Measurements from ENCODE around the gene TSEN2.

Gene TSEN2

GRCh38 chr3:12557473-12558100 is 73.3 kb downstream of the TSEN2 start:
- no peak for DNase-seq

- no peak for DNase-seq
Observed at GRCh38 chr3:12558706-12559105, 74.4 kb downstream of the TSEN2 start.

GRCh38 chr3:12559520-12559919 is 75.2 kb downstream of the TSEN2 start:
- DNase-seq, result no peak

GRCh38 chr3:12560505-12561190 is 76.4 kb downstream of the TSEN2 start:
- peak; percentile 12 for DNase-seq

- DNase-seq, result no peak
Observed at GRCh38 chr3:12561397-12561796, 77.1 kb downstream of the TSEN2 start.

- no peak for DNase-seq
Observed at GRCh38 chr3:12562451-12562850, 78.2 kb downstream of the TSEN2 start.

GRCh38 chr3:12566976-12567375 is 82.7 kb downstream of the TSEN2 start:
- no peak for DNase-seq

GRCh38 chr3:12568747-12569146 is 84.5 kb downstream of the TSEN2 start:
- no peak for DNase-seq

GRCh38 chr3:12569836-12570235 is 85.6 kb downstream of the TSEN2 start:
- no peak for DNase-seq

- no peak for DNase-seq
Observed at GRCh38 chr3:12571986-12572385, 87.7 kb downstream of the TSEN2 start.

- no peak for DNase-seq
Observed at GRCh38 chr3:12574131-12574530, 89.9 kb downstream of the TSEN2 start.

GRCh38 chr3:12574661-12575060 is 90.4 kb downstream of the TSEN2 start:
- DNase-seq, result no peak

GRCh38 chr3:12577379-12577778 is 93.1 kb downstream of the TSEN2 start:
- DNase-seq, result no peak

- DNase-seq, result no peak
Observed at GRCh38 chr3:12578742-12579141, 94.5 kb downstream of the TSEN2 start.

GRCh38 chr3:12579456-12579855 is 95.2 kb downstream of the TSEN2 start:
- DNase-seq, result no peak

- DNase-seq, result no peak
Observed at GRCh38 chr3:12579905-12580304, 95.6 kb downstream of the TSEN2 start.

- no peak for DNase-seq
Observed at GRCh38 chr3:12582730-12583129, 98.5 kb downstream of the TSEN2 start.

Measured in stimulated activated CD4-positive, alpha-beta T cell treated with anti-CD3 and anti-CD28 coated beads, Interleukin-15, amount 100 ng/mL, for 24 hours (primary cell).